Retinal pigment epithelial cell (primary cell): ENCODE results near the gene NHEJ1.

Experiments used
- DNase-seq: peaks from one replicate; pipeline ENCODE4 v3.0.0-alpha.2; 2010; ENCODE audit warnings: low read depth
- H3K4me3 ChIP-seq: 2 replicates; pipeline ENCODE4 v1.5.1; 2011; ENCODE audit warnings: mild to moderate bottlenecking, low read length, control low read depth, moderate library complexity
- CTCF ChIP-seq: conservative IDR thresholded peaks from 2 replicates; pipeline ENCODE4 v1.5.1; 2011; ENCODE audit warnings: low read depth, low read length, control low read depth, inconsistent platforms

NHEJ1 gene

GRCh38 chr2:219038600-219038999 lies 122.0 kb downstream of the NHEJ1 start:
- no peak for TF ChIP-seq CTCF
- no peak overlapping the region for H3K4me3 ChIP-seq
- no peak for DNase-seq

GRCh38 chr2:219037783-219038499 lies 122.7 kb downstream of the NHEJ1 start:
- no peak overlapping the region for H3K4me3 ChIP-seq
- no peak for DNase-seq
- TF ChIP-seq CTCF = no peak

DNA sequence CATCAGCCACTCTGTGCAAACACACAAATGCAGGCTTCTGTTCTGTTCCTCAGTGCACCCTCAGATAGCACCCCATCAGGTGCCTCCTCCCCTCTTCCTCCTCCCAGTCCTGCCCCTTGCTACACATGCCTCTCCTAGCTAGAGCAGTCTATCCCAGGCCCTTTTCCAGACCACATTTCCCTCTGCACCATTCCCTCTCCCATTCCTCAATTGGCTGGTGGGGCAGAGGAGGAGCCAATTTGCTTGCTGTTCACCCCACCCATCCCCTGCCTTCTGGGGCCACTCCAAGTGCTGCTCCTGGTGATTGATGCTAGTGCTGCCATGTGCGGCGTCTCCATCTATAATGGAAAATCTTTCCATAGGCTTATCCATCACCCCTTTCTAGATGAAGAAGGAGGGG lies 124.7 kb downstream of the NHEJ1 start:
- H3K4me3 ChIP-seq = no peak overlapping the region
- no peak for DNase-seq
- no peak for TF ChIP-seq CTCF

- no peak for TF ChIP-seq CTCF
- no peak overlapping the region for H3K4me3 ChIP-seq
- DNase-seq = no peak
These were observed 125.8 kb downstream of the NHEJ1 start for GRCh38 chr2:219034823-219035222.

- H3K4me3 ChIP-seq = no peak overlapping the region
- no peak for TF ChIP-seq CTCF
- no peak for DNase-seq
These were observed 128.4 kb downstream of the NHEJ1 start for GRCh38 chr2:219032051-219032745.

DNA sequence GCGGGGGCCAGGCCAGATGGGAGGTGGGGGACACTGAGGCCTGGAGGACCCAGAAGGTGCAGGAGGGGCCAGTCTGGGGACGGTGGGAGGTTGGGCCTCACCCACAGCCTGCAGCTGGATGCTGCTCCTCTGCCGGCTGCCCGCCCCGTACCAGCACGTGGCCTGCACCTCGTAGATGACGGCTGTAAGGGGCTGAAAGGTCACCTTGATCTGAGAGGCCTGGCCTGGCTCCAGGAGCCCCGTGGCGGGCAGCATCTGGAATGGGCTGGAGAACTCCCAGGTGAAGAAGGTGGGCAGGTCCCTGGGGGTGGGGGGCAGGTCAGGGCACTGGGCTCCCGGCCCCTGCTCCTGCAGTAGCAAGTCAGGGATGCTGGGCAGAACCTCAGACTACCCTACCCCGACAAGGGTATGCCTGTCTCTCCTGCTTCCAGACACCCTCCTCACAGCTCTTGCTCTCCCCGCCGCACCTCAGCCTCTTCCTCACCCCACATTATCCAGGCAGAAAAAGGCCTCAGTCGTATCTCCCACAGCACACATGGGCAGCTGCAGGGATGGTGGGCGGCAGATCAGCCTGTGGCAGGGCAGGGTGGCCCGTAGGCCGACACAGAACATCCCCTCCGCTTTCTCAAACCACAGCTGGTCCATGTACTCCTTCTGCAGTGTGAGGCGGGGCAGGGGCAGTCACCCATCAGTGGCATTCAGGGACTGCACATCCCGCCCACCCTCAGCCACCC lies 129.4 kb downstream of the NHEJ1 start:
- TF ChIP-seq CTCF = no peak
- no peak overlapping the region for H3K4me3 ChIP-seq
- DNase-seq = no peak
